Inflammatory macrophage treated with lipopolysaccharide for 4 hours (primary cell): Measurements from ENCODE around the gene SLC25A27.

Experiments
- DNase-seq: peaks from one replicate; pipeline ENCODE4 v3.0.0-alpha.2; 2020

SLC25A27 gene

DNA sequence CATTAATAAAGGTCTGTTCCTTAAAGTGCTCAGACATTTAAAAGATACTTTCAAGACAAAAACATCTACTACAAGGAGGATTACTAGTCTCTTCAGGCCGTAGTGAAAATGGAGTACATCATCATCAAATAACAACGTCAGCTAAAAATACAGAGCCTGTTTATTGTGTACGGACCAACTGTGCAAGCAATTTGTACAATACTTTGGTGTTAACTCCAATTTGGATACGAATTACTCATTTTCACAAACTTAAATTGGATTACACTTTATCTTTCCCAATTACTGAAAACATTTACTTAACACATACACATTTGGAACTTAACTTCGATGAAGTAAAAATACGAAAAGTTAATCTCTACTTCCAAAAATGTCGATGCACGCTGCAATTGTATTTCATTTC, 959 bp upstream of the SLC25A27 start:
- no peak for DNase-seq

DNA sequence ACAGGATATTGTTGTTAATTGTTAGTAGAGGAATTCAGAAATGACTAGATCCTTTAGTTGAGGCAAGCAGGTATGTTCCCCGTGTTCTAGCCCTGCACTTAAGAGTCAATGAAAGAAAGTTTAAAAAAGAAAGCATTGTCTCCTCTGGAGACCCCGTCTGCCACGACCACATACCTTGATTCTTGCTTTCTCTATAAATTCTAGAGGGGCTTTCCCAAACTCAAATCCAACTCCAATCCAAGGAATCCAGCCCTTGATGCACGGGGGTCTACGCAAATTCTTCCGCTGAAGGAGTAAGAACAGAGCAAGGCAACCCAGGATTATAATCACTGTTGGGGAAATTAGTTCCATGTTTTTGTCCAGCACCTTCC, 558 bp upstream of the SLC25A27 start:
- no peak for DNase-seq

DNA sequence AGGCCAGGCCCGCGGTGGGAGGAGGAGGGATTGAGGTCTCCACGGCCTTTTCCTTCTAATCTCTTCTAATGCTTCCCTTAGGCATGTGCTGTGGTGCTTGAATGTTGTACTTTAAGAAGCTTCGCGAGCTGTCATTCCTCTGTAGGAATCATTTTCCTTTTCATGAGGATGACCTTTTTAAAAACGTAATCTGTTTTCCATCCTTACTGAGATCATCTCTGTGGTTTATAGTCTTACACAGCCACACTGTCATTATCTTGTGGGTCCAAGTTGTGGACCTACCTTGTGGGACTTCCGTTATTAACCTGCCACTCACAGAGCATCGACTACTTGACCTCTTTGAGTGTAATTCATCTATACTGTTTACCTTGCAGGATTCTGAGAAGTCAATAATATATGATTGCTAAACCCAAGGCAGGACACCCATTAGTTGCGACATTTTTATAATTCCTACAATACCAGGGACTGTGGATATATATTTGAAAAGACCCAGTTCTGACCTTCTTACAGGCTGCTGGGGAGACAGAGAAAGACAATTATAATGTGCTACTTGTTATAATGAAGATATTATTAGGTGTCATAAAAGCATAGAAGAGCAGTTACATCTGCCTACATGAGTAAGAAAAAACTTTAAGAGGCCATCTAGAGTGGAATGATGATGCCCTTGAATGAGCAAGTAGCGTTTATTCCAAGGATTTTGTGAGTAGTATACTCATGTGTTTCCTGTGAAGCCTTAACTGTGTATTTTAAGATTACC, 842 bp downstream of the SLC25A27 start:
- DNase-seq: peak; percentile 11

DNA sequence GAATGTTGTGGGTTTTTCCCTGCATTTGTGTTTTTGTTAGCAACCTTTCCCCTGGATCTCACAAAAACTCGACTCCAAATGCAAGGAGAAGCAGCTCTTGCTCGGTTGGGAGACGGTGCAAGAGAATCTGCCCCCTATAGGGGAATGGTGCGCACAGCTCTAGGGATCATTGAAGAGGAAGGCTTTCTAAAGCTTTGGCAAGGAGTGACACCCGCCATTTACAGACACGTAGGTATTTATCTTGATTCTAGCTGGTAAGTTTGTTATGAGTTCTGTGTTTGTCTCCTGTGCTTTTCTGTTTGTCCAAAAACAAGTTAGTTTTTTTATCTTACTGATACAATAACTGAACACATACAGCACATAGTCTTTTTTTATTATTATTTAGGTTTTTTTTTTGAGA, 3.0 kb downstream of the SLC25A27 start:
- peak; percentile 3 for DNase-seq

DNA sequence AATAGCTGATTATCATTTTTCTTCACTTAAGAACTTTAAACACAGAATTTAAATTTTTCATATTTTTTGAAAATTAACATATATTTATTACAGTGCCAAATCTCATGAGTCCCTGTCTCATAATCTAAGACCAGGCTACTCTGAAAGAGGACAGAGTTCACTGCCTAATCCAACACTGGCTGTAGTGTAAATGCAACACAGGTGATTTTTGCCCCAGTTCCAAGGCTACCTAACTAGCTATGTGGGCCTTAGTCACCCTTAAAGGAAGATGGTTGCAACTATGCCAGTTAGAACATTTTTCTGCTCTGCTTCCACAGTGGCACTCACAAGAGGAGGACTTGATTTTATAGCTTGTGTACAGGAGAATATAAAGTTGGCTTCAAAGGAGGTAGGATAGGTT, 4.9 kb downstream of the SLC25A27 start:
- no peak for DNase-seq

DNA sequence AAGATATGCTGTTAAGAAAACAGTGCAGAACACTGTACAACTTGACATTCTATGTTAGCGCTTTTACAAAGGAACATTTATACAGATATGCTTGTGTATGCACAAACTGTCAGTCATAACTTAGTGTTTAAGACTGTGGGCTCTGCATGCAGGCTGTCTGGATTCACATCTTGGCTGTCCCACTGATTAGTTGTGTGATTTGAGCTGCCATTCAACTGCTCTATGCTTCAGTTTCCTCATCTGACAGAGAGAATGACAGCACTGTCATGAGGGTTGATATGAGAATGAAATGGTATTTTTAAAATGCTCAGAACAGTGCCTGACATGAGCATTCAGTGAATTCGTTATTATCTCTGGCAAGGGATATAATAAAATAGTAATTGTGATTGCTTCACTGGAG, 8.7 kb downstream of the SLC25A27 start:
- DNase-seq: no peak

DNA sequence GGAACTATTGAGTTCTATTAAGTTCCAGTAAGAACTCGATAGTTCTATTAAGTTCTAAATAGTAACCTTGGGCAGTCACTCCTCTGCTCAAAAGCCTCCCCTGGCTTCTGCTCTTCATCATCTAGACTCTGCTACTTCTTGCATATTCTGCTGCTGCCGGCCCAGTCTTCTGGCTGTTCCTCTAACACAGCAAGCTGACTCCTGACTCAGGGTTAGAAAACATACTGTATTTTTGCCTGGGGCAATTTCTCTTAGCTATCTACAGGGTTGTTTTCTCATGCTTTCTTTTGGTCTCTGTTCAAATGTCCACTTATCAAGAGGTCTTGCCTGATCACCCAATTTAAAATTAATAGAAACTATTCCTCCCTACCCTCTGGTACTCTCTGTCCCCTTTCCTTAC, 14.6 kb downstream of the SLC25A27 start:
- DNase-seq: no peak

DNA sequence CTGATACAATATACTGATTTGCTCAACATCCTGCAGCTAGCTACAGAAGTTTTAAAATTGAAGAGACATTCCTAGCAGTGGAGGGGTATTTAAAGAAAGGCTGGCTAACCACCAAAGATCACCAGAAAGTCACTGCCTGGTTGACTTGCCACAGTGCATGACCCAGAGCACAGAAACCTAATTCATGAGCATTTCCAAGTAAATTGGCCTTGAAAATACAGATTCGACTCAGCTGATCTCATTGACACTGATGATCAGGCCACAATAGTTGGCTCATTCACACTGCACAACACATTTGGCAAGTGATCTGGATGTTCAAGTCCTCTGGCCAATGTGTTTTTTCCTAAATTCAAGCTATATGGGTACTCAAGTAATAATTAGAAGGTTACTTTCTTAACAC, 21.6 kb downstream of the SLC25A27 start:
- no peak for DNase-seq

DNA sequence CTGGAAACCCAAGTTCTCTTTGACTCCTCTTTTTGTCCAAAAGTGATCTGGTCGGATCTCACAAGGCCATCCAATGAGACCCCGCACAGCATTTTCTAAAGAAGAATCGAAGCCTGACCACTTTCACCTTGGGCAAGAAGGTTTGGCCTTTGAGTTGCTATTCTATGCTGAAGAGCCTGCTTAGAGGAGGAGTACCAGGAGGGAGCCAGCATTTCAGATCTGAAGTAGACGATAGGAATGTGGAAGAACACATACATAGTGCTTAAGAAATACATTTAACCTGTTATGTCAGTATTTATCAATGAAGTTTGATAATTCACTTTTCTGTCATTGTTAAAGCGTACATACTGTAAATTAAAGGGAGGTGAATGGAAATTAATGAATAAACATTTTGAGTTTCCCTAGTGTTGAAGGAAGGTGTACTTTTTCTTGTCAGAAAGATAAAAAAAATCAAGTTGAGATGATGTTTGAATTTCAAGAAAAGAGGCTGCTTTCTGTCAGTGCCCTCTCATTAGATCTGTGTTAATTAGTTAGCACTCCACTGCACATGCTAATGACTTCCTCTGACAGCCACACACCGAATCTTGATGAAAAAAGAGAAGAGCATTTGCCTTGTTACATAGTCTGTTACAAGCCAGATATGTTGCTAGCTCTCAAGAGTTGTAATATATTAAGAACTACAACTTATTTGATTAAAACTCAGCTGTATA, 24.0 kb downstream of the SLC25A27 start:
- no peak for DNase-seq

DNA sequence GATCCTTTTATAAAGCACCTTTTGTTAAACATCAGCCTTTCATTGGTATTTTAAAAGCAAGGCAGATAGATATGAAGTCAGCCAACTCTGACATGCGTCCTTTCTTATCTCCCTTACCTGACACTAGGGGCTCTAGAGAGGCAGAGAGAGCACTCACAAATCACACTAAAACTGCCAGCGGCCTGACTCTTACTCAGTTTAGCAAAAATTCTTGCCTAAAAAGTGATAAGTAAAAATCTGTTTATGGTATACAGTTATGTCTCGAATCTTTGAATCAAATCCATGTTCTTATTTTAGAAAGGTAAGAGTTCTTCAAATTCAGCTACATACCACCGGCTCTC, 24.5 kb downstream of the SLC25A27 start:
- no peak for DNase-seq

DNA sequence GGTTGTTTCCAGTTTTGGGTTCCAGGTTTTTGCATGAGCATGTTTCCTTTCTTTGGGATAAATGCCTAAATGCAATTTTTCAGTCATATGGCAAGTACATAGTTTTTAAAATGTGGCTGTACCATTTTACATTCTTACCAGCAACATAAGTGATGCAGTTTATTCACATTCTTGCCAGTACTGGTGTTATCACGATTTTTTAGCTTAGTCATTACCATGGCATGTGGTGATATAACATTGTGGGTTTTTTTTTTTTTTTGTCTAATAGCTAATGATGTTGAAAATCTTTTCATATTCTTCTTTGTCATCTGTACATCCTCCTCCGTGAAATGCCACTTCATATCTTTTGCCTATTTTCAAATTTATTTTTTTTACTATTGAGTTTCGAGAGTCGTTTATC, 32.0 kb downstream of the SLC25A27 start:
- no peak for DNase-seq

DNA sequence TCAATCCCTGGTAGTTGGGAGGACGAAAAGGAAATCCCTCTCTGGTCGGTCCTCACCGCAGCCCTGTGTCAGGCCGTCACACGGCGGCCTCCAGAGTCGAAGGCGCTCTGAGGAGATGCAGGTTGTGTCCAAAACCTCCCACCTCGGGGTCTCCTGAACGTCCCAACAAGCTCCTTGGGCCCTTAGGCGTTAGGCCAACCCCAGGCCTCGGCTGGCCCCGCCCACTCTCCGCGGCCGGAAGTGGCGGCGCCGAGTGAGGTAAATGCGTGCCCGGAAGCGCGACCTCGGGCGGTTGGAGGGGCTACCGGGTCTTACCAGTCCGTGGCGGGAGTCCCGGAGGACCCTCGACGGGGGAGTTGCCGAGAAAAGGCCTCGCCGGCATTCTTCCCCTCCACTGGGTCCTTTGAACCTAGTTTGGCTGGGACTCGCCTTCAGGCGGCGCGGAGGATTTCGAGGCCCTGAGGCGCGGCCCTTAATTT, 34.9 kb downstream of the SLC25A27 start, which contains the start of gene TDRD6:
TSS of gene TDRD6 (plus strand) at position 267 of the 479 bp plus-strand sequence. CDS start 244 bp downstream, outside the sequence.
- no peak for DNase-seq

DNA sequence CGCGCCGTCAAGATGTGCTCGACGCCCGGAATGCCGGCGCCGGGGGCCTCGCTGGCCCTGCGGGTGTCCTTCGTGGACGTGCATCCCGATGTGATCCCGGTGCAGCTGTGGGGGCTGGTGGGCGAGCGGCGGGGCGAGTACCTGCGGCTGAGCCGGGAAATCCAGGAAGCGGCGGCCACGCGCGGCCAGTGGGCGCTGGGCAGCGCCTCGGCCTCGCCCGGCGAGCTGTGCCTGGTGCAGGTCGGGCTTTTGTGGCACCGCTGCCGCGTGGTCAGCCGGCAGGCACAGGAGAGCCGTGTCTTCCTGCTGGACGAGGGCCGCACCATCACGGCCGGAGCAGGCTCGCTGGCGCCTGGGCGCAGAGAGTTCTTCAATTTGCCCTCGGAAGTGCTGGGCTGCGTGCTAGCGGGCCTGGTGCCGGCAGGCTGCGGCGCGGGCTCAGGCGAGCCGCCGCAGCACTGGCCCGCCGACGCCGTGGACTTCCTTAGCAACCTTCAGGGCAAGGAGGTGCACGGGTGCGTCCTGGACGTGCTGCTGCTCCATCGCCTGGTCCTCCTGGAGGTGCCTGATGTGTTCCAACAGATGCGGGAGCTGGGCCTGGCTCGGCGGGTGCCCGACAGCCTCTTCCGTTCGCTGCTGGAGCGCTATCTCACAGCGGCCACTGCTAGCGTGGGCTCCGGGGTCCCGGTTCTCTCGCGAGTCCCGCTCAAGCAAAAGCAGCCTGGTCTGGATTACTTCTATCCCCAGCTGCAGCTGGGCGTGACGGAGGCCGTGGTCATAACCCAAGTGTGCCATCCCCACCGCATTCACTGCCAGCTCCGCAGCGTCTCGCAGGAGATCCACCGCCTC, 35.6 kb downstream of the SLC25A27 start:
- no peak for DNase-seq

DNA sequence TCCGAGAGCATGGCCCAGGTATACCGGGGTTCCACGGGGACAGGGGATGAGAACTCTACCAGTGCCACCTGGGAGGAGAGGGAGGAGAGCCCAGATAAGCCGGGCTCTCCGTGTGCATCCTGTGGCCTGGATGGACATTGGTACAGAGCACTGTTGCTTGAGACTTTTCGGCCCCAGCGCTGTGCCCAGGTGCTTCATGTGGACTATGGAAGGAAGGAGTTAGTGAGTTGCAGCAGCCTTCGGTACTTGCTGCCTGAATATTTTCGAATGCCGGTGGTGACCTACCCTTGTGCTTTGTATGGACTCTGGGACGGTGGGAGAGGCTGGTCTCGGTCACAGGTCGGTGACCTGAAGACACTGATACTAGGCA, 36.2 kb downstream of the SLC25A27 start:
- no peak for DNase-seq

DNA sequence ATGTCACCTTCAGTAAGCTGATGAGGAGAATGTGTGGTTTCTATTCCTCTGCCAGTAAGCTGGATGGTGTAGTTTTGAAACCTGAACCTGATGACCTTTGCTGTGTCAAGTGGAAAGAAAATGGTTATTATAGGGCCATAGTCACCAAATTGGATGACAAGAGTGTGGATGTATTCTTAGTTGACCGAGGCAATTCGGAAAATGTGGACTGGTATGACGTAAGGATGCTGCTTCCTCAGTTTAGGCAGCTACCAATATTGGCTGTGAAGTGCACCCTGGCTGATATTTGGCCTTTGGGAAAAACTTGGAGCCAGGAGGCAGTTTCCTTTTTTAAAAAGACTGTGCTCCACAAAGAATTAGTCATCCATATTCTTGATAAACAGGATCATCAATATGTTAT, 36.9 kb downstream of the SLC25A27 start:
- no peak for DNase-seq

DNA sequence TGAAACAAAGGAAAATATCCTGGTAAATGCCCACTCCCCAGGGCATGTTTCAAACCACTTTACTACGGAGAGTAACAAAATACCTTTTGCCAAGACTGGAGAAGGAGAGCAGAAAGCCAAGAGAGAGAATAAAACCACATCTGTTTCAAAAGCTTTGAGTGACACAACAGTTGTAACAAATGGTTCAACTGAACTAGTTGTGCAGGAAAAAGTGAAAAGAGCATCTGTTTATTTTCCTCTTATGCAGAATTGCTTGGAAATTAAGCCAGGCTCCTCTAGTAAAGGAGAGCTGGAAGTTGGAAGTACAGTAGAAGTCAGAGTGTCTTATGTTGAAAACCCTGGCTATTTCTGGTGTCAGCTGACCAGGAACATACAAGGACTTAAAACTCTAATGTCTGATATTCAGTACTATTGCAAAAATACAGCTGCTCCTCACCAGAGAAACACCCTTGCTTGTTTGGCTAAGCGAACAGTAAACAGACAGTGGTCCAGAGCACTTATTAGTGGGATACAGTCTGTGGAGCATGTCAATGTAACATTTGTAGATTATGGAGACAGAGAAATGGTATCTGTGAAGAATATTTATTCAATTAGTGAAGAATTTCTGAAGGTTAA, 37.5 kb downstream of the SLC25A27 start:
- DNase-seq: no peak

DNA sequence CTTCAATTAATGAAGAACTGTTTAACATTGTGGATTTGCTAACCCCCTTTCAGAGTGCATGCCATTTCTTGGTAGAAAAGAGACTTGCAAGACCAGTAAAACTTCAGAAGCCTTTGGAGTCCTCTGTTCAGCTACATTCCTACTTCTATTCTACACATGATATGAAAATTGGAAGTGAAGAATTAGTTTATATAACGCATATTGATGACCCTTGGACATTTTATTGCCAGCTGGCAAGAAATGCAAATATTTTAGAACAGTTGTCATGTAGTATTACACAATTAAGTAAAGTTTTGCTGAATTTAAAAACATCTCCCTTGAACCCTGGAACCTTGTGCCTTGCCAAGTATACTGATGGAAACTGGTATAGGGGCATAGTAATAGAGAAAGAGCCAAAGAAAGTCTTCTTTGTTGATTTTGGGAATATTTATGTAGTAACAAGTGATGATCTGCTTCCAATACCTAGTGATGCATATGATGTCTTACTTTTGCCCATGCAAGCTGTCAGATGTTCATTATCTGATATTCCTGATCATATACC, 38.2 kb downstream of the SLC25A27 start:
- no peak for DNase-seq

DNA sequence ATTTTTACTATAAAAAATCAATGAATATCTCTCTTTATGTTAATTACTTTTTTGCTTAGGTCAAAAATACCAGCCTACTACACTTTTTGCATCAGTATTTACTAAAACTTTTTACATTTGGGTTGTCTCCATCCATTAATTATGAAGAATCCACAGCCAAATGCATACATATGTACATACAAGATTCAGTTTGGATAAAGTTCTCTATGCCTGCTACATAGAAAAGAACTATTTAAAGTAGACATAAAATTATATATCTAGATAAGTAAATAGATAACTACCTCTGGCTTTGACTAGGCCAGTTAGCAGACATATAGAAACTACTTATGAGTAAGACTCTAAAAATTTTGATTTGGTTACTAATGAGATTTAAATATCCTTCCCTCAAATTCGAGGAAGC, 47.2 kb downstream of the SLC25A27 start:
- DNase-seq: no peak

DNA sequence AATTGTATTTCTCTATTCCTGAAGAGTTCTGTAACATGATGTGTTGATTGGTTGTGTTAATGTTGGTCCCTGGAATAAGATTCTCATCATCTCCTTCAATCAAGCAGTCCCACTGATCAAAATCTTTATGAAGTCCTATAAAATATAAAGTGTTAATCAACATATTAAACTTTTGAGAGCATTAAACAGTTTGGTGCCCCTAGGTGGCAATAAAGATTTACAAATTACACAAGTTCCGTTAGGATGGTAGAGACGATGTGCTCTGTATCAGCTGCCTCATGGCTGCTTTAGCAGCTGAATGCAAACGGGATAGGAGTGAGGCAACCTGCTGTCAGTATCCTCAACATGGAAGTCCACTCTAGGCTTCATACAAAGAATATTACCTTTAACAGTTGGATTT, 51.8 kb downstream of the SLC25A27 start:
- peak; percentile 68 for DNase-seq

DNA sequence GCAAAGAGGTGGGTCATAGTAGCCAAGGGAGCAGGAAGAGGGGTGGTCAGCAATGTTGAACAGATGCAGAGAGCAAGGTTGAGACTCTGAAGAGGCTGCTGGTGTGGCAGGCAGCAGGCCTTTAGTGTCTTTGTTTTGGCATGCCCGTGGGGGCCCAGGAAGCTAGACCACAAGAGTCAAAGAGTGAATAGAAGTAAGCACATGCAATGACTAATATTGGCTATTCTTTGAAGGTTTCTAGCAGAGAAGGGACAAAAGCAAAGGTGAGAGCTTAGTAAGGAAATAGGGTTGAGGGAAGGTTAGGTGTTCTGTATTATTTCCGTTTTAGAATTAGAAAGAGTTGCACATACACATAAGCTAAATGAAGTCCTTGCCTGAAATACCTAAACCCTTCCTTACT, 53.7 kb downstream of the SLC25A27 start:
- DNase-seq: no peak

DNA sequence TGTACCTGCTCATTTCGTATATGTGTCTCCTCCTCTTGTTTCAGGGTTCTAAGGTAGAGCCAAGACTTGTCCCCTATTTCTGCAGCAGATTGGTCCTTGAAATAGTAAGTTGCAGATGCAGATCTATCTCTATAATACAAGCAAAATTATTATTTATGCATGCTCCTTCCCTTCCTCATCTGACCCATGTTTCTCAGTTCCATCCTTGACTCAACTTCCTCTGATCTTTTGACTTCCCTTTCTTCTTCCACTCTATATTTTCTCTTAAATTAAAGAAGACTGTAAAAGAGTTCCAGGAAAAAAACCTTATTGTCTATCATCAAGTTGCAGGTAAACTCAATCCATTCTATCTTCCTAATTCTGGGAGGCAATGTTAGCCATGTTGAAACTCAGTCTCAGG, 58.7 kb downstream of the SLC25A27 start:
- peak; percentile 40 for DNase-seq

DNA sequence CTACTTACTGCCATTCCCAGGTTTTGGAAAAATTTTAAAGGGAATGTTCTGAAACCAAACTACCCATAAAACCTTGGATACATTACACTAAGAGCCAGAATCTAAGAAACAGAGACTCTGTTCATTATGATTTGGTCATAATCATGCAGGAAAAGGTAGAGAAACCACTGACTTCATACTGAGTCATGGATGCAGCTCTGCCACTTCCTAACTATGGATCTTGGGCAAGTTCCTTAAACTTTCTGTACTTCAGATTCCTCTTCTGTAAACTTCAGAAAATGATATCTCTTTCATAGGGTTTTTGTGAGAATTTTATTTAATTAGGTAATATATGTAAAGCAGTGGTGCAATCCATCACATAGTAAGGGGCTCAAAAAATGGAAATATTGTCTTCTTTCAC, 62.4 kb downstream of the SLC25A27 start:
- peak; percentile 97 for DNase-seq

DNA sequence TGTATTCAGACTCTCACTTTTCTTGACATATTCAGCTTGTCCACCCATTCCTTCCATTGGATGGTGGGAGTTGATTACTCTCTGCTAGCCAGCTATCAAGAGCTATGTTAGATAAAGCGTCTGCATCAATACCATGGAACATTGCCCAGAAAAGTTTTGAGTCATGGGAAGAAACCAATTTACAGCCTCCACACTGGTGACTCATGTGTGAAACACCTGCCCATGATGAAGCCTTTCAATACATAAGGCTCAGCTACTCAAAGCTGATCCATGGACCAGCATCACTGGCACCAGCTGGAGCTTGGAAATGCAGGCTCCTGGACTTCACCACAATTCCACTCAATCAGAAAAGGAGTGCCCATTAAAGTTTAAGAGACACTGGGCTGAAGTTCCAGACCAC, 66.3 kb downstream of the SLC25A27 start:
- no peak for DNase-seq
